IMR-90 (cell line): ENCODE data around the gene CCDC148. TPM values are rescaled to one million over a fixed set of nuclear protein-coding genes. Genes with fewer than 3 reads are reported as not detected.

Experiments used
- ATAC-seq: fragments of 200-7000 bp; cut with Tn5 transposase; 2 replicates; pipeline ENCODE4 v1.9.1; 2020; ENCODE audit warnings: low read depth, mild to moderate bottlenecking, moderate library complexity
- BruUV-seq: library from RNA; stranded (reverse); fragments of 400-500 nt; replicated peaks from 2 replicates; lab custom pipeline; 2021; lab: Mats Ljungman, UMichigan
- CTCF ChIA-PET: fragments of 300-600 bp; formaldehyde crosslinking; extraction: SDS; loops from one replicate; lab custom pipeline; 2021; ENCODE audit warnings: antibody characterized with exemption; lab: Yijun Ruan, JAX
- POLR2A ChIA-PET: fragments of 300-600 bp; sonication (Branson Sonifier 250); formaldehyde crosslinking; loops from one replicate; lab custom pipeline; 2022; ENCODE audit warnings: antibody characterized with exemption; ENCODE audit not compliant: unreplicated experiment; lab: Charles Lee
- DNase-seq: peaks from one replicate; pipeline ENCODE4 v3.0.0; 2013
- H2AFZ ChIP-seq: replicated peaks from 2 replicates; pipeline ENCODE3; 2013; ENCODE audit warnings: low read length, mild to moderate bottlenecking; ENCODE audit not compliant: poor library complexity
- H2AK5ac ChIP-seq: 2 replicates; pipeline ENCODE4 v1.6.1; 2013; ENCODE audit warnings: low read depth, low read length, inconsistent platforms
- H2AK9ac ChIP-seq: replicated peaks from 2 replicates; pipeline ENCODE3; 2013; ENCODE audit warnings: mild to moderate bottlenecking, low read depth, low read length, moderate library complexity; ENCODE audit not compliant: poor library complexity
- H2BK120ac ChIP-seq: 2 replicates; pipeline ENCODE4 v1.6.1; 2013; ENCODE audit warnings: low read depth, low read length, inconsistent platforms
- H2BK15ac ChIP-seq: 3 replicates; pipeline ENCODE4 v1.6.1; 2013; ENCODE audit warnings: low read depth, low read length, inconsistent platforms
- H2BK20ac ChIP-seq: 2 replicates; pipeline ENCODE4 v1.6.1; 2013; ENCODE audit warnings: low read depth, mild to moderate bottlenecking, inconsistent platforms, low read length, moderate library complexity
- H2BK5ac ChIP-seq: 2 replicates; pipeline ENCODE4 v1.6.1; 2013; ENCODE audit warnings: mild to moderate bottlenecking, low read depth, low read length, inconsistent platforms; ENCODE audit not compliant: poor library complexity, severe bottlenecking
- H3K14ac ChIP-seq: replicated peaks from 2 replicates; pipeline ENCODE4 v1.6.1; 2013; ENCODE audit warnings: low read depth, low read length, inconsistent platforms
- H3K18ac ChIP-seq: 2 replicates; pipeline ENCODE4 v1.6.1; 2013; ENCODE audit warnings: low read depth, low read length, control low read depth
- H3K23ac ChIP-seq: 2 replicates; pipeline ENCODE4 v1.6.1; 2013; ENCODE audit warnings: low read depth, low read length, inconsistent platforms
- H3K27ac ChIP-seq: 2 replicates; pipeline ENCODE4 v1.5.1; 2013; ENCODE audit warnings: mild to moderate bottlenecking, control low read depth, low read length; ENCODE audit not compliant: insufficient read depth
- H3K27me3 ChIP-seq: 2 replicates; pipeline ENCODE4 v1.6.1; 2013; ENCODE audit warnings: low read length; ENCODE audit not compliant: control insufficient read depth, insufficient read depth
- H3K36me3 ChIP-seq: 2 replicates; pipeline ENCODE4 v1.6.1; 2013; ENCODE audit warnings: low read length, mixed read lengths; ENCODE audit not compliant: control insufficient read depth, insufficient read depth
- H3K4ac ChIP-seq: 2 replicates; pipeline ENCODE4 v1.6.1; 2013; ENCODE audit warnings: low read depth, low read length, inconsistent platforms
- H3K4me1 ChIP-seq: 2 replicates; pipeline ENCODE4 v1.6.1; 2013; ENCODE audit warnings: low read length, mixed read lengths; ENCODE audit not compliant: control insufficient read depth, insufficient read depth
- H3K4me2 ChIP-seq: 2 replicates; pipeline ENCODE4 v1.6.1; 2013; ENCODE audit warnings: low read depth, mild to moderate bottlenecking, control low read depth, low read length, moderate library complexity
- H3K4me3 ChIP-seq: 2 replicates; pipeline ENCODE4 v1.5.1; 2013; ENCODE audit warnings: low read depth, mild to moderate bottlenecking, control low read depth, low read length, moderate library complexity; ENCODE audit not compliant: insufficient read depth
- H3K56ac ChIP-seq: 2 replicates; pipeline ENCODE4 v1.6.1; 2013; ENCODE audit warnings: low read length, inconsistent platforms; ENCODE audit not compliant: insufficient read depth; ENCODE audit errors: extremely low read depth
- H3K79me1 ChIP-seq, 2 experiments: 2 replicates each; pipeline ENCODE4 v1.6.1; 2013; ENCODE audit warnings: low read length in 2 of 2, inconsistent platforms in 1 of 2, low read depth in 1 of 2
- H3K9ac ChIP-seq: 2 replicates; pipeline ENCODE4 v1.6.1; 2013; ENCODE audit warnings: low read depth, low read length, control low read depth
- H3K9me1 ChIP-seq: 2 replicates; pipeline ENCODE4 v1.6.1; 2013; ENCODE audit warnings: low read length, inconsistent platforms; ENCODE audit not compliant: insufficient read depth
- H3K9me3 ChIP-seq: 2 replicates; pipeline ENCODE4 v1.6.1; 2013; ENCODE audit warnings: low read length; ENCODE audit not compliant: control insufficient read depth, insufficient read depth
- H4K20me1 ChIP-seq: 2 replicates; pipeline ENCODE4 v1.6.1; 2013; ENCODE audit warnings: low read length, inconsistent platforms; ENCODE audit not compliant: insufficient read depth
- H4K5ac ChIP-seq: 2 replicates; pipeline ENCODE4 v1.6.1; 2013; ENCODE audit warnings: mild to moderate bottlenecking, low read depth, low read length, control low read depth
- H4K8ac ChIP-seq, 2 experiments: 2 replicates each; pipeline ENCODE4 v1.6.1; 2013; ENCODE audit warnings: low read depth in 2 of 2, low read length in 2 of 2, control low read depth in 1 of 2, inconsistent platforms in 1 of 2
- H4K91ac ChIP-seq: 2 replicates; pipeline ENCODE4 v1.6.1; 2013; ENCODE audit warnings: low read depth, low read length, inconsistent platforms; ENCODE audit not compliant: insufficient read depth
- CTCF ChIP-seq: conservative IDR thresholded peaks from 2 replicates; pipeline ENCODE4 v1.5.1; 2012; ENCODE audit warnings: mild to moderate bottlenecking, low read depth, low read length, improper control_type of control experiment
- SMC3 ChIP-seq: fragments of 150-350 bp; IDR thresholded peaks from 2 replicates; pipeline ENCODE4 v1.6.1; 2016; ENCODE audit warnings: low read depth, mild to moderate bottlenecking, antibody characterized with exemption, low read length, moderate library complexity
- WGBS, 2 experiments: methylation state at CpG; one replicate each; pipeline versions ENCODE4 v1.1.5 to v1.1.7; 2013; ENCODE audit warnings: missing lambda C conversion rate in 2 of 2; ENCODE audit not compliant: insufficient read length in 1 of 2; ENCODE audit errors: extremely low coverage in 2 of 2; 5-methylcytosine and 5-hydroxymethylcytosine counted together
- dilution Hi-C: fragments of 300-500 bp; cut with HindIII; formaldehyde crosslinking; loops from one replicate; pipeline ENCODE4 v1.14.3; 2018; ENCODE audit warnings: low sequenced_read_pairs; ENCODE audit not compliant: unreplicated experiment
- in situ Hi-C: fragments of 300-500 bp; cut with MboI; formaldehyde crosslinking; loops from 3 replicates; pipeline ENCODE4 v1.14.3; 2019; ENCODE audit warnings: low sequenced_read_pairs, inconsistent platforms, mixed read lengths
- intact Hi-C: fragments of 100-400 bp; cut with micrococcal nuclease; formaldehyde crosslinking; loops from 2 replicates; pipeline ENCODE4 v1.10.0; 2022
- polyA plus RNA-seq, 3 experiments: library from polyadenylated mRNA; depleted of rRNA; stranded (reverse); fragments of >200 nt; gene quantifications; 2 replicates each; pipeline ENCODE4 v1.2.3, GENCODE V29; 2012; ENCODE audit warnings: low replicate concordance in 1 of 3
- total RNA-seq: library from RNA; depleted of rRNA; stranded (reverse); fragments of >200 nt; gene quantifications from 2 replicates; pipeline ENCODE4 v1.2.3, GENCODE V29; 2012

The CCDC148 gene
- total and polyA plus RNA-seq, 2 of the 4 experiments (the other 2 are of a cell fraction): 0.18 to 0.31 TPM

GRCh38 chr2:158325031-158325781 is 131.3 kb downstream of the CCDC148 start:
- Histone ChIP-seq H2BK120ac (no peak overlapping the region), H4K20me1 (no peaks in the 10 kb centered on the region), H2BK5ac (no peak overlapping the region), H3K14ac (no peak overlapping the region), H3K56ac (no peak overlapping the region), H3K79me1 (no peaks in the 10 kb centered on the region), H3K27me3 (no peaks in the 10 kb centered on the region), H4K8ac (no peak overlapping the region), H2BK20ac (no peak overlapping the region), H3K9ac (no peak overlapping the region), H3K36me3 (no peaks in the 10 kb centered on the region), H3K27ac (no peak overlapping the region), H4K5ac (no peak overlapping the region), H2AK5ac (no peak overlapping the region), H3K9me1 (no peaks in the 10 kb centered on the region), H3K4me2 (no peak overlapping the region), H3K4ac (no peak overlapping the region), H2AK9ac (no peak overlapping the region), H3K23ac (no peak overlapping the region), H3K18ac (no peak overlapping the region), H3K4me3 (no peak overlapping the region), H3K9me3 (no peaks in the 10 kb centered on the region), H2AFZ (no peak overlapping the region), H3K4me1 (no peaks in the 10 kb centered on the region), H2BK15ac (no peak overlapping the region), H4K91ac (no peak overlapping the region)
- ATAC-seq (no peak), DNase-seq (peak; percentile 29)
- ChIA-PET CTCF (no interaction called here), POLR2A (no interaction called here)
- no TSS peak for BruUV-seq
- in situ Hi-C loops: no loop called here
- intact Hi-C loops: no loop called here
- TF ChIP-seq SMC3 (no peak), CTCF (no peak)
- dilution Hi-C loops: no loop called here
- 70% methylated on average over 4 of the region's 5 CpGs; no CpG with 5 or more reads in 1 of the 2 experiments for WGBS, 2 experiments
